Lung (tissue), 12 donors: Measurements from ENCODE around the gene ING5. TPM values are rescaled to one million over a fixed set of nuclear protein-coding genes. Genes with fewer than 3 reads are reported as not detected.
A peak's percentile ranks its signal among the peaks of the same experiment; 100 is the strongest.

Source experiments
- ATAC-seq: fragments of 200-7000 bp; cut with Tn5 transposase; one replicate; pipeline ENCODE4 v1.9.1; 2020; ENCODE audit warnings: moderate number of reproducible peaks; ENCODE audit not compliant: insufficient read depth, low FRiP score
- DNase-seq, 3 donors: peaks; one replicate each; pipeline ENCODE4 v3.0.0-alpha.2; 2013 to 2017
- H3K27ac ChIP-seq, 2 donors: one replicate each; pipeline ENCODE4 v1.5.1; 2013; ENCODE audit warnings: mild to moderate bottlenecking in 2 of 2, moderate library complexity in 2 of 2, control low read depth in 1 of 2, inconsistent platforms in 1 of 2, low read depth in 1 of 2, low read length in 1 of 2
- H3K27me3 ChIP-seq, 3 donors: one replicate each; pipeline ENCODE4 v1.5.1; 2013; ENCODE audit warnings: low read length in 2 of 3; ENCODE audit not compliant: control insufficient read depth in 3 of 3, insufficient read depth in 3 of 3
- H3K36me3 ChIP-seq, 4 donors: one replicate each; pipeline ENCODE4 v1.5.1; 2013; ENCODE audit warnings: low read length in 4 of 4, mild to moderate bottlenecking in 1 of 4, moderate library complexity in 1 of 4; ENCODE audit not compliant: control insufficient read depth in 4 of 4, insufficient read depth in 4 of 4
- H3K4me1 ChIP-seq, 5 donors: one replicate each; pipeline ENCODE4 v1.5.1; 2013; ENCODE audit warnings: low read length in 5 of 5, mild to moderate bottlenecking in 2 of 5, moderate library complexity in 1 of 5; ENCODE audit not compliant: control insufficient read depth in 5 of 5, insufficient read depth in 5 of 5
- H3K4me3 ChIP-seq: one replicate; pipeline ENCODE4 v1.5.1; 2013; ENCODE audit warnings: mild to moderate bottlenecking, control low read depth, moderate library complexity
- H3K9ac ChIP-seq, 2 donors: one replicate each; pipeline ENCODE4 v1.5.1; 2013; ENCODE audit warnings: low read length in 2 of 2, control low read depth in 1 of 2; ENCODE audit not compliant: insufficient read depth in 1 of 2
- H3K9me3 ChIP-seq, 4 donors: one replicate each; pipeline ENCODE4 v1.5.1; 2013; ENCODE audit warnings: low read length in 3 of 4, mild to moderate bottlenecking in 1 of 4, moderate library complexity in 1 of 4; ENCODE audit not compliant: control insufficient read depth in 4 of 4, insufficient read depth in 3 of 4
- WGBS, 2 donors: extraction: QIAGEN DNeasy Blood & Tissue Kit; methylation state at CpG; one replicate each; pipeline ENCODE4 v1.1.7; 2013; 5-methylcytosine and 5-hydroxymethylcytosine counted together
- polyA plus RNA-seq, 2 donors: library from polyadenylated mRNA; stranded (reverse); fragments of 200-250 nt; gene quantifications; one replicate each; pipeline ENCODE4 v1.2.1, GENCODE V29; 2013
- total RNA-seq, 2 donors: library from RNA; depleted of rRNA in 1 of 2; stranded (reverse); fragments of >200 nt in 1 of 2; gene quantifications; one replicate each; pipeline ENCODE4 v1.2.1, GENCODE V29; 2014 to 2021
- TF ChIP-seq, protein P1 (sequence below): IDR thresholded peaks from 2 replicates; pipeline ENCODE4 v1.5.1; 2012; ENCODE audit warnings: mild to moderate bottlenecking; ENCODE audit errors: control extremely low read depth, extremely low read depth
- donor health status: control.
- donor health status: control.
- donor health status: Bipolar disorder and iron deficiency.
- donor health status: healthy.
- donor health status: DM: yes; HTN: yes; CAD: no.

ING5 gene
- total and polyA plus RNA-seq, 4 donors, result 19.2 to 46.8 (median 31.1) TPM

DNA sequence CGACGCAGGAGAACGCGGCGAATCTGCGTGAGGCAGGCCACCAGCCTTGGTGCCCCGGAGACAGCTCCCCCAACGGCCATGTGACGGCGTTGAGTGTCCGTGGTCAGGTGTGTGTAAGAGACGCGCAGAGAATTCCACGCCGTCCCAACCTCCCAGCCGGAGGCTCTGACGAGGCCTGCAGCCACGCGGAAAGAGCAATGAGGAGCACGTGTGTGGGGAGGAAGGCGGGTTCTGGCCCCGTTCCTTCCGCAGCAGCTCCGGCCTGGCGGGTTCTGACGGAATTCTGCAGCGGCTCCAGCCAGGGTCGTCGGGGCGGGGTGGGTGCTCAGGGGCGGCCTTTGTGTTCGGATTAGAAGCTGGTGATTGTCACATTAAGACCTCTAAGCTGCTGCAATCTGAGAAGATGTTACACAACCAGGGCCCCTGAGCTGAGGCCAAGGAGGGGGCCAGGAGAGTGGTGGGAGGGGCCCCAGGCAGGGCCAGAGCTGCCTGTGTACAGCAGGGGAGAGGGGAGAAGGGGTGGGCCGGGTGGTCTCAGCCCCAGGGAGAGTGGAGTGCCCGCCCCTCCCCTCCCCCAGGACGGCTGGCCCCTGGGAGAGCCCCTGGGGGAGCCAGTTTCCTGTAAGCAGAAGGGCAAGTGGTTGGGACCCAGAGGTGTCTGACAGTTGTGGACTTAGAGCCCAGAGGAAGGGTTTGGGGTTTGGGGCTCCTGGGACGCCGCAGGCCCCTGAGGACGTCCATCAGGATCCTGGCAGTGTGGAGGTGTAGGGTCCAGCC, 69.6 kb downstream of the ING5 start:
- ATAC-seq, result no peak

DNA sequence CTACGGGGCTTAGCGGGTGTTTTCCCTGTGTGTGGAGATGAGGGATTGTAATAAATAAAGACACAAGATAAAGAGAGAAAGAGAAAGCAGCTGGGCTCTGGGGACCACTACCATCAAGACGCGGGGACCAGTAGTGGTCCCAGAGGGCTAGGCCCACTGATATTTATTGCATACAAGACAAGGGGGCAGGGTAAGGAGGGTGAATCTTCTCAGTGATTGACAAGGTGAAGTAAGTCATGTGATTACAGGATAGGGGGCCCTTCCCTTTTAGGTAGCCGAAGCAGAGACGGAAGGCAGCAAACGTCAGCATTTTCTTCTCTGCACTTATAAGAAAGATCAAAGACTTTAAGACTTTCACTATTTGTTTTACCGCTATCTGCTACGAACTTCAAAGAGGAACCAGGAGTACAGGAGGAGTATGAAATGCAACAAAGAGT, 70.2 kb downstream of the ING5 start:
- TF ChIP-seq, protein P1, sequence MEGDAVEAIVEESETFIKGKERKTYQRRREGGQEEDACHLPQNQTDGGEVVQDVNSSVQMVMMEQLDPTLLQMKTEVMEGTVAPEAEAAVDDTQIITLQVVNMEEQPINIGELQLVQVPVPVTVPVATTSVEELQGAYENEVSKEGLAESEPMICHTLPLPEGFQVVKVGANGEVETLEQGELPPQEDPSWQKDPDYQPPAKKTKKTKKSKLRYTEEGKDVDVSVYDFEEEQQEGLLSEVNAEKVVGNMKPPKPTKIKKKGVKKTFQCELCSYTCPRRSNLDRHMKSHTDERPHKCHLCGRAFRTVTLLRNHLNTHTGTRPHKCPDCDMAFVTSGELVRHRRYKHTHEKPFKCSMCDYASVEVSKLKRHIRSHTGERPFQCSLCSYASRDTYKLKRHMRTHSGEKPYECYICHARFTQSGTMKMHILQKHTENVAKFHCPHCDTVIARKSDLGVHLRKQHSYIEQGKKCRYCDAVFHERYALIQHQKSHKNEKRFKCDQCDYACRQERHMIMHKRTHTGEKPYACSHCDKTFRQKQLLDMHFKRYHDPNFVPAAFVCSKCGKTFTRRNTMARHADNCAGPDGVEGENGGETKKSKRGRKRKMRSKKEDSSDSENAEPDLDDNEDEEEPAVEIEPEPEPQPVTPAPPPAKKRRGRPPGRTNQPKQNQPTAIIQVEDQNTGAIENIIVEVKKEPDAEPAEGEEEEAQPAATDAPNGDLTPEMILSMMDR, result no peak
- Histone ChIP-seq H3K4me3 (no peak overlapping the region), H3K4me1 (peaks cover 0 to 21% (median 3%) of the 10 kb centered on the region in 5 donors), H3K9me3 (peaks cover 0 to 2% (median 0%) of the 10 kb centered on the region in 4 donors), H3K36me3 (peaks cover 0 to 8% (median 0%) of the 10 kb centered on the region in 4 donors), H3K27ac (no peak overlapping the region), H3K9ac (no peak overlapping the region), H3K27me3 (no peaks in the 10 kb centered on the region)
- 31 to 34% methylated on average over 9 of the region's 9 CpGs for WGBS, 2 donors
- DNase-seq (no peak), ATAC-seq (no peak)

More for the DNA sequence above, 69.6 kb downstream of the ING5 start:
- Histone ChIP-seq H3K36me3 (peaks cover 0 to 8% (median 0%) of the 10 kb centered on the region in 4 donors), H3K4me3 (no peak overlapping the region), H3K9ac (no peak overlapping the region), H3K4me1 (peaks cover 0 to 21% (median 3%) of the 10 kb centered on the region in 5 donors), H3K9me3 (peaks cover 0 to 2% (median 0%) of the 10 kb centered on the region in 4 donors), H3K27me3 (no peaks in the 10 kb centered on the region), H3K27ac (no peak overlapping the region)
- 50 to 61% methylated on average over 37 to 38 of the region's 38 CpGs for WGBS, 2 donors
- DNase-seq, result peak; percentile 66 to 84 (median 71)
- TF ChIP-seq, protein P1, result no peak

DNA sequence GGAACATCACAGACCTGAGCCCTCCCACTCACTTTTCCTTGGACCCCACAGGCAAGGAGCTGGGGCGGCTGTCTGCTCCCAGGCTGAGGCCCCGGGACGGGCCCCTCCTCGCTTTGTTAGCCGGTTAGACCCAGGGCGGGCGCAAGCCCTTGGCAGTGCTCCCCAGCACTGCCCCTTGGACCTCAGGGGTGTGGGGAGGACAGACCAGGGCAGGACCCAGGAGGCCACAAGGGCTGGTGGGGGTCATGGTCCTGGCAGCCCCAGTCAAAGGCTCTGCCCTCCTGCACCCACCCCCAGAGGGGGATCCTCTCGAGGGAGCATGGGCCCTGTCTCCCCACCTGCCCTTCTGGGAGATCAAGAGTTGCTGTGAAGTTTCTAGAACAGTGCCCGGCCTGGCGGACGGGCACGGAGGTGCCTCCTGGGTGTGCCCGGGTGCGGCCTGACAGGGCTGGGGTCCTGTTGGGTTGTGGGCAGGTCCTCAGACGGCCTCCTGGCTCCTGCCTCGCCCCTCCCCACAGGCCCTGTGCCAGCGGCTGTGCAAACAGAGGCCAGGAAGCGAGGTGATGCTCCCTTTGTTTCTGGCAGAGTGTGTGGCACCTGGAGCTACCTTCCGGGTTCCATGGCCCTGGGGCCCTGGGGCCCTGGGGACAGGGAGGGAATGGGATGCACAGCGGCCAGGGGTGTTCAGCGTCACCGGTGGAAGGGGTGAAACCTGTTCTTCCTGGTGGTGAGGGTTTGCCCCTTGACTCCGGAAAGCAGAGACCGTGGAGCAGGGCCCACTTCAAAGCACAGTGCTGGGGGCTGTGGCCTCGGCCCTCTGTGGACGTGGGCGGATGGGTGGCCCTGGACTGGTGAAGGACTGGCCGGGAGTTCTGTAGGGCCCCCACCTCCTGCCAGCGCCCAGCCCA, 71.9 kb downstream of the ING5 start:
- Histone ChIP-seq H3K9me3 (no peaks in the 10 kb centered on the region), H3K9ac (no peak overlapping the region), H3K27ac (no peak overlapping the region), H3K4me1 (peaks cover 0 to 21% (median 3%) of the 10 kb centered on the region in 5 donors), H3K27me3 (no peaks in the 10 kb centered on the region), H3K4me3 (no peak overlapping the region), H3K36me3 (no peaks in the 10 kb centered on the region)
- TF ChIP-seq, protein P1, result no peak
- ATAC-seq, result no peak
- 66 to 69% methylated on average over 29 of the region's 29 CpGs for WGBS, 2 donors
- DNase-seq, result peak in 2 of 3 donors; percentile 35 to 47
